Left ventricle myocardium inferior (tissue), 1 donor: Measurements from ENCODE around the gene HAND2. TPM values are rescaled to one million over a fixed set of nuclear protein-coding genes. Genes with fewer than 3 reads are reported as not detected.

Source experiments
- DNase-seq: peaks from one replicate; pipeline ENCODE4 v3.0.0-alpha.2; 2020
- H3K27ac ChIP-seq: fragments of 200-600 bp; replicated peaks from 2 replicates; pipeline ENCODE4 v1.8.0; 2021
- H3K27me3 ChIP-seq: fragments of 200-600 bp; 2 replicates; pipeline ENCODE4 v1.8.0; 2021; ENCODE audit warnings: low read depth
- H3K36me3 ChIP-seq: fragments of 200-600 bp; 2 replicates; pipeline ENCODE4 v1.8.0; 2021
- H3K4me1 ChIP-seq: fragments of 200-600 bp; 2 replicates; pipeline ENCODE4 v1.8.0; 2021
- H3K4me3 ChIP-seq: fragments of 200-600 bp; 2 replicates; pipeline ENCODE4 v1.8.0; 2021; ENCODE audit warnings: mild to moderate bottlenecking, moderate library complexity
- H3K9me3 ChIP-seq: fragments of 200-600 bp; replicated peaks from 2 replicates; pipeline ENCODE4 v1.8.0; 2021
- CTCF ChIP-seq: fragments of 200-600 bp; IDR thresholded peaks from 2 replicates; pipeline ENCODE4 v1.8.0; 2021; ENCODE audit warnings: antibody characterized with exemption, mild to moderate bottlenecking, borderline replicate concordance
- intact Hi-C: fragments of 100-400 bp; cut with micrococcal nuclease; formaldehyde crosslinking; loops from one replicate; pipeline ENCODE4 v1.11.0; 2022
- total RNA-seq: library from RNA; stranded (reverse); fragmentation: NEBNext Ultra II Directional; extraction: Animal tissue kit (Norgen Biotek cat#: 25700); gene quantifications from one replicate; pipeline ENCODE4 v1.2.1, GENCODE V29; 2021
- donor health status: DM: no; HTN: yes; CAD: no; lungs with severe emphysema.

HAND2 gene
- total RNA-seq, 1 donor from 2014 or later, result 117 TPM

- DNase-seq, result peak; percentile 62
- H3K27ac ChIP-seq, result peak overlapping the region; percentile 96
- peaks cover 16% of the 10 kb centered on the region for H3K36me3 ChIP-seq
- H3K4me1 ChIP-seq, result peaks cover 44% of the 10 kb centered on the region
- TF ChIP-seq CTCF, result no peak
- H3K9me3 ChIP-seq, result no peaks in the 10 kb centered on the region
- peaks cover 88% of the 10 kb centered on the region for H3K27me3 ChIP-seq
- intact Hi-C loops, result no loop called here
- H3K4me3 ChIP-seq, result peak overlapping the region; percentile 84
Observed at GRCh38 chr4:173531086-173531965, 1.3 kb upstream of the HAND2 start.

- Histone ChIP-seq H3K27me3 (peaks cover 86% of the 10 kb centered on the region), H3K36me3 (peaks cover 23% of the 10 kb centered on the region), H3K4me3 (peak overlapping the region; percentile 84), H3K27ac (peak overlapping the region; percentile 96), H3K9me3 (no peaks in the 10 kb centered on the region), H3K4me1 (peaks cover 44% of the 10 kb centered on the region)
- no peak for TF ChIP-seq CTCF
- no peak for DNase-seq
- intact Hi-C loops, result no loop called here
Observed at GRCh38 chr4:173530326-173531085, 477 bp upstream of the HAND2 start.

DNA sequence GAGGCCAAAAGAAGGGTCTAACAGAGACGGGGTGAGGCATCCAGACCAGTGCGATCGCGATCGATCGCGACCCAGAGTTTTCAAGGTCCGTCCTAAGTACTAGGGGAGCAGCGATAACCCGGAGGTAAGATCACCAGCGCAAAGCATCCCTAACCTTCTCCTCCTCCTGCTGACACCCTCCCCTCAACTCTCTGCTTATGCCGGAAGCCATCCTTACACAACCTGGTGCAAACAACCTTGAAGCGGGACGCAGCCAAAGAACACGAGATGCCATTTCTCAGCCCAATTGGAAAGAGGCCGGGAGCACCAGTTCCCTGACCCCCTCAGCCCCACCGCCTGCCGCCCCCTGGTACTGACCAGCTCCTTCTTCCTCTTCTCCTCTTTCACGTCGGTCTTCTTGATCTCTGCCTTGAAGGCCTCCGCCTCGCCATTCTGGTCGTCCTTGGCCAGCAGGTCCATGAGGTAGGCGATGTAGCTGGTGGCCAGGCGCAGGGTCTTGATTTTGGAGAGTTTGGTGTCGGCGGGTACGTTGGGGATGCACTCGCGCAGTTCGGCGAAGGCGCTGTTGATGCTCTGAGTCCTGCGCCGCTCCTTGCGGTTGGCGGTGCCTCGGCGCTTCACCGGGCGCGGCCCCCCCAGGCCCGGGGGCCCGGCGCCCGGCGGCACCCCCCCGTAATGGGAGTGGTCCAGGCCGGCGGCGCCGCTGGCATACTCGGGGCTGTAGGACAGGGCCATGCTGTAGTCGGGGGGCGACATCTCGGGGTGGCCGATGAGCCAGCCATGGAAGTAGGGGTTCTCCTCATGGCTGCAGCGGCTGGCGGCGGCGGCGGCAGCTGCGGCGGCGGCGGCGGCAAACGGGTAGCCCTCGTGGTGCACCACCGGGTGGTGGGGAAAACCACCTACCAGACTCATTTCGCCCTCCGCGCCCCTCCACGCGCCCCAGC lies 1.4 kb downstream of the HAND2 start:
- no peaks in the 10 kb centered on the region for H3K9me3 ChIP-seq
- peak; percentile 36 for DNase-seq
- H3K36me3 ChIP-seq, result peaks cover 32% of the 10 kb centered on the region
- H3K4me3 ChIP-seq, result peak overlapping the region; percentile 84
- H3K27ac ChIP-seq, result peak overlapping the region; percentile 96
- H3K4me1 ChIP-seq, result peaks cover 60% of the 10 kb centered on the region
- no peak for TF ChIP-seq CTCF
- H3K27me3 ChIP-seq, result peaks cover 88% of the 10 kb centered on the region
- intact Hi-C loops, result no loop called here

- Histone ChIP-seq H3K36me3 (peaks cover 32% of the 10 kb centered on the region), H3K27me3 (peaks cover 88% of the 10 kb centered on the region), H3K27ac (peak overlapping the region; percentile 96), H3K4me1 (peaks cover 70% of the 10 kb centered on the region), H3K9me3 (no peaks in the 10 kb centered on the region), H3K4me3 (peak overlapping the region; percentile 84)
- DNase-seq, result no peak
- intact Hi-C loops, result no loop called here
- TF ChIP-seq CTCF, result no peak
Observed at GRCh38 chr4:173527103-173527891, 2.7 kb downstream of the HAND2 start.
